GM18511 (cell line): ENCODE results near the gene MAP3K3.

Source experiments
- ATAC-seq: cut with Tn5 transposase; IDR thresholded peaks from one replicate; pipeline ENCODE4 v1.9.1; 2021; ENCODE audit warnings: mild to moderate bottlenecking, moderate library complexity; ENCODE audit not compliant: unreplicated experiment

The MAP3K3 gene

DNA sequence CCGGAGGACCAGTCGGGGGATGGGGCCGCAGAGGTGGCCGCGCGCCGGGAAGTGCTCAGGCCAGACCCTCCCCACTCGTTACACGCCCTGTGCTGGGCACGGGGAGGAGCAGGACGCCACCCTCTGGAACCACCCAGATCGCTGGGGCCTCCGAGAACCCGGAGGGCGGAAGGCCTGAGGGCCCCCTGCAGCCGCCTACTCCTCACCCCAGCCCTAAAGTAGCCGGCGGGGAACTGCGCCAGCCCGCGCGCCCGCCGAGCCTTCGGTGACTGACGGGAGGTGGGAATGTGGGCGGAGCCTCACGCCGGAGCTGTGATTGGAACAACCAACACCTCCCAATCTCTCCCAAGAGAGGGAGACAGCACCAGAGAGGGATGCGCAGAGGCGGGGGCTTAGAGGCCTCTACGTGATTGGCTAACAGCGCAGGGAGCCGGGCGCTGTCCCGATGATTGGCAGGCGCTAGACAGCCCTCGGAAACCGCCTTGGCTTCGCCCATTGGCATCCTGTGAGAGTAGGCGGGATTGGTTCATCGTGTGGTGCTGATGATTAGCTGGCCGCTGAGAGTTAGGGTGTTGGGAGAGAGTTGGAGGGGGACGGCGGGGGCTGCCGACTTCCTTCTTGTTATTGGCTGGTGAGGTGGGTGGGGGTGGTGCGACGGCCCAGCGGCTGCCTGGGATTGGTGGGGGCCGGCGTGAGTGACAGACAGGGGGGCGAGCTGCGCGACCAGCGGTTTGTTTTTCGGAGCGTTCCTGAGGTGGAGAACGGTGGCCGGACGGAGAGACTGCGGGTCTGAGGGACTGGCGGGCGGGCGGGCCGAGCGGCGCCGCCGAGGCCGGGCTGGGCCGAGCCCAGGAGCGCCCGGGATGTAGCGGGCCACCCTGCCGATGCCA is at the start of gene MAP3K3:
Gene MAP3K3 (plus strand): TSS at position 734 of the 890 bp plus-strand sequence. CDS start 343 bp downstream, outside the sequence.
- peak; percentile 89 for ATAC-seq

DNA sequence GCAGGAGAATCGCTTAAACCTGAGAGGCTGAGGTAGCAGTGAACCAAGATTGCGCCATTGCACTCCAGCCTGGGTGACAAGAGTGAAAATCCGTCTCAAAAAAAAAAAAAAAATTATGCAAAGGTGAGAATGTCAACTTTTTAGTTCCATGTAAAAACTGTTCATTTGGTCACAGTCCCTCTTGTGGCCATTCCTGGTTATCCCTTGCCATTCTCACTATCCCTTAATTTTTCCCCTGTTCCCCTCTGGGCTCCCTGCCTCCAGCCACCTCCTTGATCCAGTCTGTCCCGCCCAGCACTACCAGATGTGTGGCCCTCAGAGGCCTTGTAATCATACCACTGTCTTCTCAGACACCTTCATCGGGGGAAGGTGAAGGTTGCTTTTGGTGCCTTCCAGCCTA is 48.6 kb upstream of the MAP3K3 start:
- ATAC-seq, result no peak

DNA sequence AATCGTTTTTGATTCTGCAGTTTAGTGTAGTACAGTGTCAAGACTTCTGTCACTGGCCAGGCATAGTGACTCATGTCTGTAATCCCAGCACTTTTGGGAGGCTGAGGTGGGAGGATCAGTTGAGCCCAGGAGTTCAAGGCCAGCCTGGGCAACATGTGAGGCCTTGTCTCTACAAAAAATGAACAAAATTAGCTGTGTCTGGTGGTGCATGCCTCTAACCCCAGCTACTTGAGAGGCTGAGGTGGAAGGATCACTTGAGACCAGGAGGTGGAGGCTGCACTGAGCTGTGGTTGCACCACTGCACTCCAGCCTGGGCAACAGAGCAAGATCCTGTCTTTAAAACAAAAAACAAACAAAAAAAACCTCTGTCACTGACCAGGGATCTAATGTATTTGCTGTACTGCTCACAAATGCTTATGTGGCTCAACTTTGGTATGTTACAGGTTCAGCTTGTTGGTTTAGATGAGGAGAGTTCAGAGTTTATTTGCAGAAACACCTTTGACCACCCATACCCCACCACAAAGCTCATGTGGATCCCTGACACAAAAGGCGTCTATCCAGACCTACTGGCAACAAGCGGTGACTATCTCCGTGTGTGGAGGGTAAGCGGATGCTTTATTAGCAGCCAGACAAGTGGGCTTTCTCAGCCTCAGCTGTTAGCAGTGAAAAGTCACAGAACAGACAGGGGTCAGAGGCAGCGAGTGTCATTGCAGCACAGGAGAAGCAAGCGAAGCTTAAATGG is 44.0 kb upstream of the MAP3K3 start:
- ATAC-seq, result no peak

DNA sequence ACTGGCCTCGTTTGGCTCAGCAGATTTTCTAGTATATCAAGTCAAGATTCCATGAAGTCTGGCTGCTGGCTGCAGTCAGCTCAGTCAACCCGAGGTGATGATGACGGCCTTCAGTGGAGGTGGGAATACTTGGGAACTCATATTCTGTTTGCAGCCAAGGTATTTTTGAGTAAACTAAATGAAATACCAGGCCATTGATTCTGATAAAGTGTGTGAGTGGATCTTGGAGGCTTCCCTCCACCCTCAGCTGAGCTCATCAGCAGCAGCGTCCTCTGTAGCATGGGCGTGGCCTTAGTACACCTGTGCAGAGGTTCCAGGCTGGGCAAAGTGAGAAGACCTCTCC is 43.5 kb upstream of the MAP3K3 start:
- no peak for ATAC-seq

DNA sequence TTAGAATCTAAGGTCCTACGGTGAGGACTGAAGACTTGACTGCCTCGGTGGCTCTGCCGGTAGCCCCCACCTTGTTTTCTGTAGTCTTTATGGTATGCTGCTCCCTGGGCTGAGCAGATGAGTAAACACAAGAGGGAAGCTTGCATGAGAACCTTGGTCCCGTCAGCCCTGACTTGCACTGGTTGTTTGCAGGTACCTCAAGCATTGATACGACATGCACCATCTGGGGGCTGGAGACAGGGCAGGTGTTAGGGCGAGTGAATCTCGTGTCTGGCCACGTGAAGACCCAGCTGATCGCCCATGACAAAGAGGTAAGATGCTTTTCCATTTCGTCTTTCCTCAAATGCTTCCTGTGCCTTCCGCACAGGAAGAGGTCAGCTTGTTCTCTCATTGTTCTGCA is 42.6 kb upstream of the MAP3K3 start:
- no peak for ATAC-seq

DNA sequence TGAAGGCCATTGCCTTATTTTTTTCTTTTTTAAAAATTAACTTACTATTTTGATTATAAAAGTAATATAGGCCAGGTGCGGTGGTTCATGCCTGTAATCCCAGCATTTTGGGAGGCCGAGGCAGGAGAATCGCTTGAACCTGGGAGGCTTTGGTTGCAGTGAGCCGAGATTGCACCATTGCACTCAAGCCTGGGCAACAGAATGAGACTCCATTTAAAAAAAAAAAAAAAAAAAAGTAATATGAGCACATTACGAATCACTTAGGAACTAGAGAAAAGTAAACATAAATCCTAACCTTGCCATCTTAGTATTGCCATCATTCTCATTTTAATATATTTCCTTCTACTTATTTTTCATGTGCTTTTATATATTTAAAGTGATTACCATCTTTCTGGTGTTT is 34.4 kb upstream of the MAP3K3 start:
- ATAC-seq, result no peak

DNA sequence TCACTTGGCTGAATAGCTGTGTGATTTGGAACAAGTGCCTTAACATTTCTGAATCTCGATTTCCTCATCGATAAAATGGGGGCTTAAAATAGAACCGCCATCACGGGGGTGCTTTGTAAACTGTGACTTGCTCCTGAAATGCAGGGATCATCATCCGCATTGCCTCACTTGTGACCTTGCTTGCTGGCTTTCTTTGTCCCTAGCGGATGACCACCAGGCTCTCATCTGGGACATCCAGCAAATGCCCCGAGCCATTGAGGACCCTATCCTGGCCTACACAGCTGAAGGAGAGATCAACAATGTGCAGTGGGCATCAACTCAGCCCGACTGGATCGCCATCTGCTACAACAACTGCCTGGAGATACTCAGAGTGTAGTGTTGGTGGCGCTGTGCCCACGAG is 33.4 kb upstream of the MAP3K3 start:
- no peak for ATAC-seq

DNA sequence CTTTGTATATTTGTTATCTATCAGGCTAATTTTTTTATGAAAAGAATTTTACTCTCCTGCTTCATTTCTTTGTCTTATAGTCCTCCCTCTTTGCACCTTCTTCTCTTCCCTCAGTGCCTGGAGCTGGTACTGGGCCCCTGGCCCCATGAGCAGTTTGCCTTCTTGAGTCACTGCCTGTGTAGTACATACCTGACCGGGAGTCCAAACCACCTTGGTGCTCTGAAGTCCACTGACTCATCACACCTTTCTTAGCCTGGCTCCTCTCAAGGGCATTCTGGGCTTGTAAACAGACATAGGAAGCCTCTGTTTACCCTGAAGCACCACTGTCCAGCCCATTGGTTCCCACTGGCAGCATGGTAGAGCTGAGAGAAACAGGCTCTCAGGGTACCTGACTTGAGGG is 32.6 kb upstream of the MAP3K3 start:
- ATAC-seq, result no peak

DNA sequence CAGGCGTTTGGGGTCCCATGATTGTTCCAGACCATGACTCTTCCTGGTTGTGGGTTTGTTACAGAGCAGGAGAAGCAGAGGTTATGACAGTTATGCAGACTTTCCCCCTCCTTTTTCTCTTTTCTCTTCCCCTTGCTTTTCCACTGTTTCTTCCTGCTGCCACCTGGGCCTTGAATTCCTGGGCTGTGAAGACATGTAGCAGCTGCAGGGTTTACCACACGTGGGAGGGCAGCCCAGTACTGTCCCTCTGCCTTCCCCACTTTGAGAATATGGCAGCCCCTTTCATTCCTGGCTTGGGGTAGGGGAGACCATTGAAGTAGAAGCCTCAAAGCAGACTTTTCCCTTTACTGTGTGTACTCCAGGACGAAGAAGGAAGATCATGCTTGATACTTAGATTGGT is 29.4 kb upstream of the MAP3K3 start:
- ATAC-seq, result no peak

DNA sequence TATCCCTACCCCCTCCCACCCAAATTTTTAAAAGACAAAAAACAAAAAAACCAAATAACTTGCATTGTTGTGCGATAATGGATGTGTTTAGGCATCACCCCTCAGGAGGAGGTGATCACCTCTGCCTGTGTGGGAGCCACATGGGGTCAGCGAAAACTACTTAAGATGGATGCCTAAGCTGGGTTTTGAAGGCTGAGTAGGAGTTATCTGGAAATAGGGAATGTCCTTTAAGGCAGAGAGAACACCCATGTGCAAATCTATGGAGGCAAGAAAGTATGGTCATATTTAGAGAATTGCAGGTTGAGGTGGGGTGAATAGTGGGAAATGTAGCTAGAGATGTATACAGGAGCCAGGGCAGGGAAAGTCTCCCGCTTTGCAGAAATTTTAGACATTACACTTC is 27.1 kb upstream of the MAP3K3 start:
- no peak for ATAC-seq

DNA sequence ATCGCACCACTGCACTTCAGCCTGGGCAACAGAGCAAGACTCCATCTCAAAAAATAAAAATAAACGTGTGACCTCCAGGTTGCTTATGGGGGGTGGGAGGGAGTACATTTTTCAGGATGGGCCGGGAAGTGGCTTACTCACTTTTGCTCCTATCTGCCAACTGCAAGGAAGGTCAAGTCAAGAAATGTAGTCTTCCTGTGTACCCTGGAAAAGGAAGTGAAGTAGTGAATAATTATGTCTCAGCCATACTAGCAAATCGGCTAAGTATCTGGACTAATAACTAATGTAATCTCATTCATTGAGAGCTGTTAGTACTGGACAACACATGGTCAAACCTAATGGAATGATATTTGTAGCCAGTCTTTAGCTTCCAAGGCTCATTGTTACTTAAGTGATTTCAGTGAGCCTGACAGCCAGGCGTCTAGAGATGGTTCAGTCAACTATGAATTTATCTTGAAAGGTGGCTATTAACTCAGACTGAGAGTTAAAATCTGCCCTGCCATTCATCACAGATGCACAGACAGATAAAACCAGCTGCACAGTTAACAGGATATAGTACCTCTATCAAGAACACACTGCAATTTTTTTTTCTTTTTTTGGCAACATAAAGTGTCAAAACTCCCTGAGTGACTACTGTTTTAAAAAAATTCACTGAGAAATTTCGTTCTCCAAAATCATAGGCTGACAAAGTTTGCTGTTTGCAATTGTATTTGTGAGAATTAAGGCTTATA is 25.2 kb upstream of the MAP3K3 start:
- no peak for ATAC-seq

DNA sequence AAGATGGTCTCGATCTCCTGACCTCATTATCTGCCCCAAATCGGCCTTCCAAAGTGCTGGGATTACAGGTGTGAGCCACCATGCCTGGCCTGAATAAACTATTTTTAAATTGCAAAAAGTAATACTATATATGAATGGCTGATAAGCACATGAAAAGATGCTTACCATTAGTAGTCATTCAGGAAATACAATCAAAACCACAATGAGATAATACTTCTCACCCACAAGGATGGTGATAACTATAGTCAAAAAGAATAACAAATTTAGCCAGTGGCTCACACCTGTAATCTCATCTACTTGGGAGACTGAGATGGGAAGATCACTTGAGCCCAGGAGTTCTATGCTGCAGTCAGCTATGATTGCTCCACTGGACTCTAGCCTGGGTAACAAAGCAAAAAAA is 23.9 kb upstream of the MAP3K3 start:
- no peak for ATAC-seq

DNA sequence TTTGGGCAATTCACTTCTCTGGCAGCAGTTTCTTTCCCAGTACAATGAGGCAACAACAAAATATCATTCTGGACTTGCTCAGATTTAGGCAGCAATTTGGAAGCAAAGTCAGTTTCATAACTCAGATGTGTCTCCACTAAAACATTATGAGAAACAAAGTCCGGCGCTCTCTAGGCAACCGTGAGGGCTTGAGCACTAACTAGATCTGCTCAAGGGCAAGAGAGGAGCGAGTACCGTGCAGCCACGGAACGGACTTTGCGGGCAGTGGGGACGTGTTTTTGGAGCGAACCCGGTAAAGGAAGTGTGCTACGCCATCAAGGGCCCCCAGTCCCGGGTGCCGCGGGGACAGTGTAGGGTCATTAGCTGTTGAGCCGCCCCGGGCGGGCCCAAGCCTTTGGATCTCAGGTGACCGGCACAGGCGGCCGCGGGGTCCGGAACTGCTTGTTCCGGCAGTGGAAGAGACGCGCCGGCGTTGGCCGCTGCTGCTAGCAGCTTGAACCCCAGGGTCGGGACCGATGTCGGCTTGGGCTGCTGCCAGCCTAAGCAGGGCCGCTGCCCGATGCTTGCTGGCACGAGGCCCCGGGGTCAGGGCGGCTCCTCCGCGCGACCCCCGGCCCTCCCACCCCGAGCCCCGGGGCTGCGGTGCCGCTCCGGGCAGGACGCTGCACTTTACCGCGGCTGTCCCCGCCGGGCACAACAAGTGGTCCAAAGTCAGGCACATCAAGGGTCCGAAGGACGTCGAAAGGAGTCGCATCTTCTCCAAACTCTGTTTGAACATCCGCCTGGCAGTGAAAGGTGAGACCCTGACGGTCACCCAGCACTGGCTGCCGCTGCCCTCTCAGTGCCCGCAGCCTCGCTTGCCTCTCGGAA is 21.4 kb upstream of the MAP3K3 start, which contains the start of gene TACO1:
Gene TACO1 (plus strand): TSS at position 327 of the 870 bp plus-strand sequence. CDS start 189 bp downstream, at position 516.
- peak; percentile 94 for ATAC-seq

DNA sequence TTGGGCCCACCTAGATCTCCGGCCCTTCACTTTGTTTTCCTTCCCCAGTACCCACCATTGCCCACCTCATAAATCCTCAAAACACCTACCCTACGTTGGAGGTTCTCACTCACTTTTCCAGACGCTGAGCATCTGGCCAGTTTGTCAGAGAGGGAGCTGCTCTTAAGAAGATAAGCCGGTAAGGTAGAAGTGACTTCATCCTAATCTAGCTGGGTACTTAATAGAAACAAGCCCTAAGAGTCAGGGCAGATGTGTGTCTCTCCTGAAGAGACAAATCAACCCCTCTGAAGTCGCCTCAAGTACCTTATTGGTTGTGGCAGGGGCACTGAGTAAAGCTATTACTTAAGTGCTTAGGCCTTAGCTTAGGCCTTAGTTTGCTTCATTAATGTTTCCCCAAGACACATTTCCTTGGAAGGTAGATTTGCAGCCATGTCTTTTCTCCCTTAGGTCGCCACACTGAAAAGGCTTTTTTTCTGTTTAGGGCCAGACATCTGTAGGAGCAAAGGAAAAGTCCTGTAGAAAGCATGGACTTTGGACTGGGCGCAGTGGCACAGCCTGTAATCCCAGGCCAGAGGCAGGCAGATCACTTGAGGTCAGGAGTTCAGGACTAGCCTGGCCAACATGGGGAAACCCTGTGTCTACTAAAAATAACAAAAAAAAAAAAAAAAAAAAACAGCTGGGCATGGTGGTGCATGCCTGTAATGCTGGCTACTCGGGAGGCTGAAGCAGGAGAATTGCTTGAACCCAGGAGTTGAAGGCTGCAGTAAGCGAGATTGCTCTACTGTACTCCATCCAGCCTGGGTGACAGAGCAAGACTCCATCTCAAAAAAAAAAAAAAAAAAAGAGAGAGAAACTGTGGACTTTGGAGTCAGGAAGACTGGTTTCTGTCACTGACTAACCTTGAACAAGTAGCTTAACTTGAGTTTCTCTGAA is 20.5 kb upstream of the MAP3K3 start:
- ATAC-seq, result no peak

DNA sequence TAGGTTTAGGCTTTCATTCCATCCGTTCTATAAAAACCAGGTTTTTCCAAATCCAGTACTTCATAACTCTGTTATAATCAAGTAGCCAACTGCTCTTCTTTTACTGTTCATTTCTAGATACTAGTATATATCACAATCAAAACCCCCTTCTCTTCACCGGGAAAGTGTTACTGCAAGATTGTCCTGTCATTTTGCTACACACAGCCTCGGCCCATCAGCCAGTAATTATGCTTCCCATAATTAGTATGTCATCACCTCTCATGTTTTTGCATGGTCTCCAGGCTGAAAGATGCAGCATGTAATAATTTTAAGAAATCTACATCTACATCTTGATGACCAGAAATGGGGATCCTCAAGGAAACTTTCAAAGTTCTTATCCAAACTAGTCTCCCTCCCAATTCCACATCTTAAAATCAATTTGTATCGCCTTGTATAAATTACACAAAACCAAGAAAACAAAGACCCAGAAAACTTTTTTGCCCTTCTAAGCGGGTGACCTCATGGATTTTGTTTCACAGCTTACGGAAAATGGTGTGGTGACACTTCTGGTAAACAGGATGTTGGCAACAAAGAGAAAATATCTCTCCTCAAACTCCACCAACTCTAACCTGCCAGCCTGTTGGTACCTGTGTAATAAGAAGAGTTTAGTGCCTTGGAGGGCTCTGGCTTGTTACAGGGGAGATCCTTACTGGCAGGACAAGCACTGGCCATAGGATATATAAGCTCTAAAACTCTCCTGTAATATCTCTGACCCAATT is 12.2 kb upstream of the MAP3K3 start:
- ATAC-seq, result no peak

DNA sequence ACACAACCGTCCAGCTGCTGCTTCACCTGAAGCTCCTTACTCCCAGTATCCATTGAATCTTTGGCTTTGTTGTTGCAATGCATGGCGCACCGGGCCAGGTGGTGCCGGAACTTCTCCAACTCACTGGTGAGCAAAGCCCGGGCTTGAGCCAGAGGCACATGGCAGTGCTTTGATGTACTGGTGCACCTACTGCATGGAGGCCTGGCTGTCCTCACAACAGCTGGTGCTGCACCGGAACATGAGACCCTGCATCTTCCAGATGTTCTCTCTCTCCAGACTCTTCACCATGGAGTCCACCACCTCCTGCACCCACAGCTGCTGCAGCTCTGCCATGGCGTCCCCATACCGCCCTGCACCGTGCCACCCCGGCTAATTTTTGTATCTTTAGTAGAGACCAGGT is 11.4 kb upstream of the MAP3K3 start:
- no peak for ATAC-seq

DNA sequence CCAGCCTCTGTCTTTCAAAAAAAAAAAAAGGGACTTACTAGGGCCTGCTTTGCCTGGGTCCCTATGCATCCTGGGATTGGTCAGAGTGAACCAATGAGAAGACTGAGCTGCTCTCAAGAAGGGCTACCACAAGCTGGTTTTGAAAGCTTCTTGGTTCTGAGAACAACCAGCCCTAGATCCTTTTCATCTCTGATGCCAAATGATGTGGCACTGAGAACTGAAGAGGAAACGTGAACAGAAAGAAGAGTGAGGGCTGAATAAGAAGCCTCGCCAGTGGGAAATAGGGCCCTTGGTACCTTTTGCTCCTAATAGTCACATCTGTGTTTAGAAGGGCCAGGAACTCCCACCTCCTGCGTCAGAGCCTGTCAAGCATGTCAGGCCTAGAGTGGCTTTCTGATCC is 10.9 kb upstream of the MAP3K3 start:
- no peak for ATAC-seq

DNA sequence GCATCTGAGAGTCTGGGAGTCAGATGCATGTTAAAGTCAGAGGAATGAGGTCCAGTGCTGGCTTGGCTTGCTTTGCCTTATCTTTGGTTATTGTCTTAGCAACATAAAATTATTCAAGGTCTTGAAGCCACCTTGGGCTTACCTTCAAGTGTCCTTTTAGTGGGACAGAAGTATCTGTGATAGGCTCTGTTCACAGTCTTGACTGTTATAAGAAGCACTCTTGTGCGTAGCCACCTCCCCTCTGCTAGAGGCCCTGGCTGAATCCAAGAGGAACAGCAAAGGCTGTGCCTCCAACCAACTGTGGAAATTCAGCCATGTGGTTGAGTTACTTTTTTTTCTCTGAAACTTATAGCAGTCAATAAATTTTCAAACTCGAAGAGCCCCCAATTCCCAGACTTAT is 8.6 kb upstream of the MAP3K3 start:
- no peak for ATAC-seq

DNA sequence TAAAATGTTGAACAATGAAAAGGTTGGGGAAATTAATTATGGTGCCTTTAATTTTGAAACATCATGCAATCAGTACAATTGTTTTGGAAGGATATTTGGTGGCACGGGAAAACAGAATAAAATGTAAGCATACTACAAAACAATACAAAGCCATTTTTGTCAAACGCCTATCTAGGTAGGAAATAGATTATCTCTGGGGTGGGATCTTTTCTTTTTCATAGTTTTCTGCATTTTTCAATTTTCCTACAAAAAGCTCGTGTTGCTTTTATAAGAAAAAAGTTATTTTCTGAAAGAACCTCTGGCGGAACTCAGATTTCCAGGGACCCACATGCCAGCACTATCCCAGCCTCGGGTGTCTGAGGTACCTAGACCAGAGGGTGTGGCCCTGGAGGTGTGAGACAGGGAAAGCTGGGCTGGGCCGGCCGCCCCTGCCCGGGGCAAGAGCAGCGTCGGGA is 961 bp upstream of the MAP3K3 start:
- no peak for ATAC-seq
